Endothelial cell of umbilical vein (primary cell): Measurements from ENCODE around the gene PRB4. TPM values are rescaled to one million over a fixed set of nuclear protein-coding genes. Genes with fewer than 3 reads are reported as not detected.

Experiments
- BruUV-seq: library from RNA; stranded (reverse); fragments of 400-500 nt; replicated peaks from 2 replicates; lab custom pipeline; 2021; lab: Mats Ljungman, UMichigan
- CTCF ChIA-PET: fragments of 300-600, 350-600 bp; sonication (Branson Sonifier 250); formaldehyde crosslinking; loops from one replicate; lab custom pipeline; 2021; ENCODE audit warnings: antibody characterized with exemption, inconsistent platforms; lab: Charles Lee
- POLR2A ChIA-PET: fragments of 300-600, 350-600 bp; sonication (Branson Sonifier 250); formaldehyde crosslinking; loops from one replicate; lab custom pipeline; 2021; ENCODE audit warnings: antibody characterized with exemption, inconsistent platforms; lab: Charles Lee
- DNase-seq: peaks from one replicate; pipeline ENCODE4 v3.0.0-alpha.2; 2011; ENCODE audit warnings: low read depth, low spot score
- FAIRE-seq: peaks from 2 replicates; lab custom pipeline; 2011; peaks lifted over from hg19 to GRCh38; lab: Jason Lieb, UNC
- H2AFZ ChIP-seq: 2 replicates; pipeline ENCODE4 v1.6.0; 2012; ENCODE audit warnings: low read depth, low read length, control low read depth, inconsistent platforms
- H3K27ac ChIP-seq: 2 replicates; pipeline ENCODE4 v1.5.1; 2011; ENCODE audit warnings: low read depth, mild to moderate bottlenecking, control low read depth, low read length, moderate library complexity; ENCODE audit not compliant: insufficient read depth
- H3K27me3 ChIP-seq, 2 experiments: 2 replicates each; pipeline versions ENCODE4 v1.6.0 to v1.6.1; 2011; ENCODE audit warnings: low read length in 2 of 2, mixed read lengths in 1 of 2; ENCODE audit not compliant: control insufficient read depth in 2 of 2, insufficient read depth in 2 of 2
- H3K36me3 ChIP-seq, 2 experiments: 2 replicates in 1 of 2; 3 replicates in 1 of 2; pipeline ENCODE4 v1.5.1; 2011; ENCODE audit warnings: low read length in 2 of 2, mild to moderate bottlenecking in 1 of 2, moderate library complexity in 1 of 2; ENCODE audit not compliant: control insufficient read depth in 2 of 2, insufficient read depth in 2 of 2; ENCODE audit errors: extremely low read depth in 1 of 2
- H3K4me1 ChIP-seq: 3 replicates; pipeline ENCODE4 v1.5.1; 2011; ENCODE audit warnings: mild to moderate bottlenecking, low read length; ENCODE audit not compliant: control insufficient read depth, insufficient read depth; ENCODE audit errors: extremely low read depth
- H3K4me2 ChIP-seq: 2 replicates; pipeline ENCODE4 v1.6.1; 2011; ENCODE audit warnings: low read length, control low read depth, mixed read lengths; ENCODE audit not compliant: insufficient read depth
- H3K4me3 ChIP-seq, 3 experiments: fragments of 200-600 bp in 1 of 3; sonication (generic), shearing (Covaris generic) in 1 of 3; replicated peaks in 1 of 3; 2 replicates each; pipeline ENCODE4 v1.5.1; 2011 to 2016; ENCODE audit warnings: control low read depth in 3 of 3, low read length in 3 of 3, mild to moderate bottlenecking in 2 of 3, inconsistent platforms in 1 of 3, low read depth in 1 of 3, moderate library complexity in 1 of 3; ENCODE audit not compliant: insufficient read depth in 1 of 3
- H3K79me2 ChIP-seq: 2 replicates; pipeline ENCODE4 v1.6.0; 2012; ENCODE audit warnings: low read length, inconsistent platforms; ENCODE audit not compliant: control insufficient read depth, insufficient read depth
- H3K9ac ChIP-seq: replicated peaks from 2 replicates; pipeline ENCODE3; 2011; ENCODE audit warnings: low read length, control low read depth; ENCODE audit not compliant: insufficient read depth; ENCODE audit errors: extremely low read depth
- H3K9me1 ChIP-seq: replicated peaks from 3 replicates; pipeline ENCODE4 v1.6.0; 2011; ENCODE audit warnings: mild to moderate bottlenecking, low read length; ENCODE audit not compliant: control insufficient read depth, insufficient read depth; ENCODE audit errors: extremely low read depth
- H3K9me3 ChIP-seq: replicated peaks from 2 replicates; pipeline ENCODE4 v1.5.1; 2012; ENCODE audit warnings: low read length, inconsistent platforms; ENCODE audit not compliant: control insufficient read depth, insufficient read depth
- H4K20me1 ChIP-seq: replicated peaks from 2 replicates; pipeline ENCODE3; 2011; ENCODE audit warnings: mild to moderate bottlenecking, low read length; ENCODE audit not compliant: control insufficient read depth, insufficient read depth; ENCODE audit errors: extremely low read depth
- CTCF ChIP-seq, 2 donors: IDR thresholded peaks; 1 replicate in 1 of 2; 2 replicates in 1 of 2; pipeline ENCODE4 v1.5.1; 2011; ENCODE audit warnings: low read length in 2 of 2, mild to moderate bottlenecking in 2 of 2, moderate library complexity in 2 of 2, control low read depth in 1 of 2, inconsistent platforms in 1 of 2, low read depth in 1 of 2; ENCODE audit not compliant: insufficient read depth in 1 of 2; ENCODE audit errors: extremely low read depth in 1 of 2
- EZH2 ChIP-seq: IDR thresholded peaks from 2 replicates; pipeline ENCODE4 v1.6.1; 2012; ENCODE audit warnings: borderline replicate concordance, low read depth, mild to moderate bottlenecking, moderate library complexity, low read length, inconsistent platforms; ENCODE audit not compliant: severe bottlenecking
- FOS ChIP-seq: IDR thresholded peaks from 2 replicates; pipeline ENCODE4 v1.6.1; 2011; ENCODE audit warnings: mild to moderate bottlenecking, low read length, moderate library complexity, borderline replicate concordance; ENCODE audit not compliant: insufficient read depth
- GATA2 ChIP-seq: IDR thresholded peaks from 2 replicates; pipeline ENCODE4 v1.7.0; 2011; ENCODE audit warnings: low read depth, mild to moderate bottlenecking, moderate library complexity, mixed read lengths, low read length; ENCODE audit not compliant: insufficient read length, insufficient read depth
- JUN ChIP-seq: IDR thresholded peaks from 2 replicates; pipeline ENCODE4 v1.6.1; 2011; ENCODE audit warnings: borderline replicate concordance, low read depth; ENCODE audit not compliant: insufficient read length, insufficient read depth
- MAX ChIP-seq: IDR thresholded peaks from 2 replicates; pipeline ENCODE4 v1.6.1; 2011; ENCODE audit not compliant: insufficient read depth, insufficient read length
- MYC ChIP-seq: IDR thresholded peaks from one replicate; pipeline ENCODE4 v1.6.1; 2011; ENCODE audit warnings: mild to moderate bottlenecking, low read depth, low read length
- POLR2A ChIP-seq: IDR thresholded peaks from 2 replicates; pipeline ENCODE4 v1.6.1; 2012; ENCODE audit warnings: low read depth, mild to moderate bottlenecking, control low read depth, low read length
- POLR2AphosphoS5 ChIP-seq: IDR thresholded peaks from 2 replicates; pipeline ENCODE4 v1.6.1; 2012; ENCODE audit warnings: low read depth, mild to moderate bottlenecking, control low read depth, low read length, moderate library complexity; ENCODE audit not compliant: insufficient read depth
- dilution Hi-C: fragments of 300-500 bp; cut with MboI; formaldehyde crosslinking; loops from one replicate; pipeline ENCODE4 v1.15.0; 2019; ENCODE audit warnings: low sequenced_read_pairs; ENCODE audit not compliant: extremely low pct_ligation_motif_present
- intact Hi-C: fragments of 100-400 bp; cut with micrococcal nuclease; formaldehyde crosslinking; loops from one replicate; pipeline ENCODE4 v1.10.0; 2022
- polyA plus RNA-seq, 4 experiments: library from polyadenylated mRNA; depleted of rRNA in 3 of 4; stranded (reverse) in 3 of 4; unstranded in 1 of 4; fragments of >200 nt; gene quantifications; 2 replicates each; pipeline versions ENCODE4 v1.2.1 to v1.2.3, GENCODE V29; 2011 to 2012; ENCODE audit warnings: missing spikeins in 1 of 4
- total RNA-seq: library from RNA; stranded (reverse); gene quantifications from 2 replicates; pipeline ENCODE4 v1.2.3, GENCODE V29; 2021

PRB4 gene
- total and polyA plus RNA-seq, 2 donors (not counting 3 experiments of a cell fraction or from before 2014, with no cell fraction given), result not detected

GRCh38 chr12:11307143-11307542 lies 3.1 kb downstream of the PRB4 start:
- H3K27ac ChIP-seq, result no peak overlapping the region
- ChIA-PET CTCF (interaction anchor here (1.1 kb wide), 1 partner anchor 108 kb away, joined by 3 read pairs; no protein-coding TSS in a partner anchor), POLR2A (no interaction called here)
- H3K4me1 ChIP-seq, result no peaks in the 10 kb centered on the region
- H3K36me3 ChIP-seq, result no peaks in the 10 kb centered on the region
- H4K20me1 ChIP-seq, result no peaks in the 10 kb centered on the region
- no peaks in the 10 kb centered on the region for H3K9me1 ChIP-seq
- TF ChIP-seq CTCF (IDR thresholded peaks at IDR 0.05; ENCODE audit: extremely low read depth in 1 of 2, insufficient read depth in 1 of 2, low read depth in 1 of 2, low read length in 2 of 2) (no peak), POLR2A (no peak), MAX (no peak), FOS (no peak), POLR2AphosphoS5 (no peak), JUN (no peak), MYC (no peak), GATA2 (no peak), EZH2 (no peak)
- H3K9ac ChIP-seq, result no peak overlapping the region
- dilution Hi-C loops, result no loop called here
- peaks cover 4 to 16% of the 10 kb centered on the region in 2 experiments for H3K27me3 ChIP-seq
- H3K4me3 ChIP-seq, result no peak overlapping the region
- H3K79me2 ChIP-seq, result no peaks in the 10 kb centered on the region
- FAIRE-seq (no peak), DNase-seq (no peak)
- no peak overlapping the region for H3K4me2 ChIP-seq
- intact Hi-C loops, result no loop called here
- H3K9me3 ChIP-seq, result no peaks in the 10 kb centered on the region
- no peak overlapping the region for H2AFZ ChIP-seq
- no TSS peak for BruUV-seq
